IPS-20b (cell line): Measurements from ENCODE around the gene CCL19.
"Not testable (repeated sequence)": the region's sequence is repeated elsewhere in the genome, so short reads cannot be mapped to it uniquely, and the experiment has no call there.

Experiments used
- H3K27ac ChIP-seq: one replicate; pipeline ENCODE4 v1.5.1; 2013; ENCODE audit warnings: low read length
- H3K27me3 ChIP-seq: 2 replicates; pipeline ENCODE4 v1.6.1; 2013; ENCODE audit warnings: mild to moderate bottlenecking, low read length, inconsistent platforms; ENCODE audit not compliant: insufficient read depth
- H3K36me3 ChIP-seq: 2 replicates; pipeline ENCODE4 v1.6.1; 2013; ENCODE audit warnings: low read depth, mild to moderate bottlenecking, inconsistent platforms, low read length, moderate library complexity; ENCODE audit not compliant: insufficient read depth
- H3K4me1 ChIP-seq: 2 replicates; pipeline ENCODE4 v1.6.1; 2013; ENCODE audit warnings: mild to moderate bottlenecking, control low read depth, inconsistent platforms, low read length, moderate library complexity; ENCODE audit not compliant: insufficient read depth
- H3K4me3 ChIP-seq: 2 replicates; pipeline ENCODE4 v1.5.1; 2013; ENCODE audit warnings: mild to moderate bottlenecking, low read length, inconsistent platforms
- H3K9ac ChIP-seq: 2 replicates; pipeline ENCODE4 v1.6.1; 2013; ENCODE audit warnings: low read depth, mild to moderate bottlenecking, inconsistent platforms, low read length, moderate library complexity
- H3K9me3 ChIP-seq: 2 replicates; pipeline ENCODE4 v1.6.1; 2013; ENCODE audit warnings: mild to moderate bottlenecking, low read depth, low read length, inconsistent platforms; ENCODE audit not compliant: insufficient read depth

Gene CCL19

GRCh38 chr9:34690983-34691935 is at the start of gene CCL19:
Gene CCL19, minus strand, starts transcription at chr9:34691276. Its CDS starts 137 bp downstream, at chr9:34691139.
- H3K27ac ChIP-seq: no peak within 1 kb of the TSS
- H3K4me3 ChIP-seq: no peak within 1 kb of the TSS
- H3K4me1 ChIP-seq: no peaks in the 10 kb centered on the region
- H3K36me3 ChIP-seq: no peaks in the 10 kb centered on the region
- H3K27me3 ChIP-seq: no peaks in the 10 kb centered on the region
- no peak within 1 kb of the TSS for H3K9ac ChIP-seq
- no peaks in the 10 kb centered on the region for H3K9me3 ChIP-seq

- H3K9ac ChIP-seq, H3K4me3 ChIP-seq, H3K4me1 ChIP-seq, H3K27ac ChIP-seq, H3K36me3 ChIP-seq, H3K27me3 ChIP-seq, H3K9me3 ChIP-seq: not testable (repeated sequence)
Measured at GRCh38 chr9:34740176-34740575, 49.1 kb upstream of the CCL19 start.

- H3K36me3 ChIP-seq: no peaks in the 10 kb centered on the region
Measured at GRCh38 chr9:34737677-34738260, 46.7 kb upstream of the CCL19 start.

GRCh38 chr9:34734720-34735119 is 43.6 kb upstream of the CCL19 start:
- no peak overlapping the region for H3K27ac ChIP-seq
- H3K27me3 ChIP-seq: no peaks in the 10 kb centered on the region
- no peak overlapping the region for H3K9ac ChIP-seq
- H3K4me1 ChIP-seq: no peaks in the 10 kb centered on the region
- H3K9me3 ChIP-seq: no peaks in the 10 kb centered on the region
- H3K36me3 ChIP-seq: no peaks in the 10 kb centered on the region
- H3K4me3 ChIP-seq: no peak overlapping the region

More at GRCh38 chr9:34737677-34738260, 46.7 kb upstream of the CCL19 start:
- H3K4me3 ChIP-seq: no peak overlapping the region
- no peaks in the 10 kb centered on the region for H3K4me1 ChIP-seq
- H3K9ac ChIP-seq: no peak overlapping the region
- H3K27ac ChIP-seq: no peak overlapping the region
- no peaks in the 10 kb centered on the region for H3K27me3 ChIP-seq
- H3K9me3 ChIP-seq: no peaks in the 10 kb centered on the region

- H3K27me3 ChIP-seq: no peaks in the 10 kb centered on the region
- no peaks in the 10 kb centered on the region for H3K4me1 ChIP-seq
- H3K27ac ChIP-seq: no peak overlapping the region
- no peaks in the 10 kb centered on the region for H3K36me3 ChIP-seq
- H3K9ac ChIP-seq: no peak overlapping the region
- no peak overlapping the region for H3K4me3 ChIP-seq
- no peaks in the 10 kb centered on the region for H3K9me3 ChIP-seq
Measured at GRCh38 chr9:34732886-34733285, 41.8 kb upstream of the CCL19 start.

- no peak overlapping the region for H3K27ac ChIP-seq
- H3K4me3 ChIP-seq: no peak overlapping the region
- no peaks in the 10 kb centered on the region for H3K9me3 ChIP-seq
- 0 out of 2 replicates have a peak, but pooled peaks cover 1% of the 10 kb centered on the region for H3K27me3 ChIP-seq
- no peak overlapping the region for H3K9ac ChIP-seq
- no peaks in the 10 kb centered on the region for H3K36me3 ChIP-seq
- H3K4me1 ChIP-seq: no peaks in the 10 kb centered on the region
Measured at GRCh38 chr9:34732478-34732877, 41.4 kb upstream of the CCL19 start.

- no peak overlapping the region for H3K9ac ChIP-seq
- H3K27me3 ChIP-seq: 0 out of 2 replicates have a peak, but pooled peaks cover 12% of the 10 kb centered on the region
- H3K27ac ChIP-seq: no peak overlapping the region
- H3K9me3 ChIP-seq: no peaks in the 10 kb centered on the region
- no peak overlapping the region for H3K4me3 ChIP-seq
- H3K36me3 ChIP-seq: no peaks in the 10 kb centered on the region
- no peaks in the 10 kb centered on the region for H3K4me1 ChIP-seq
Measured at GRCh38 chr9:34723141-34723540, 32.1 kb upstream of the CCL19 start.

GRCh38 chr9:34719769-34720025 is 28.6 kb upstream of the CCL19 start:
- H3K27me3 ChIP-seq, H3K36me3 ChIP-seq, H3K4me1 ChIP-seq, H3K9ac ChIP-seq, H3K27ac ChIP-seq, H3K9me3 ChIP-seq, H3K4me3 ChIP-seq: not testable (repeated sequence)

GRCh38 chr9:34719021-34719768 is 28.1 kb upstream of the CCL19 start:
- H3K9ac ChIP-seq: no peak overlapping the region
- H3K4me1 ChIP-seq: no peaks in the 10 kb centered on the region
- H3K9me3 ChIP-seq: no peaks in the 10 kb centered on the region
- H3K27ac ChIP-seq: no peak overlapping the region
- no peaks in the 10 kb centered on the region for H3K36me3 ChIP-seq
- H3K27me3 ChIP-seq: no peaks in the 10 kb centered on the region; the same call in 1 of the 2 replicates
- no peak overlapping the region for H3K4me3 ChIP-seq

- H3K27ac ChIP-seq: no peak overlapping the region
- no peaks in the 10 kb centered on the region for H3K9me3 ChIP-seq
- H3K4me1 ChIP-seq: no peaks in the 10 kb centered on the region
- H3K4me3 ChIP-seq: no peak overlapping the region
- H3K36me3 ChIP-seq: no peaks in the 10 kb centered on the region
- no peaks in the 10 kb centered on the region; the same call in 1 of the 2 replicates for H3K27me3 ChIP-seq
- no peak overlapping the region for H3K9ac ChIP-seq
Measured at GRCh38 chr9:34717996-34718614, 27.0 kb upstream of the CCL19 start.

- Histone ChIP-seq H3K27ac (no peak overlapping the region), H3K9me3 (no peaks in the 10 kb centered on the region), H3K36me3 (no peaks in the 10 kb centered on the region), H3K9ac (no peak overlapping the region), H3K4me1 (no peaks in the 10 kb centered on the region), H3K4me3 (no peak overlapping the region), H3K27me3 (no peaks in the 10 kb centered on the region; the same call in 1 of the 2 replicates)
Measured at GRCh38 chr9:34716711-34717110, 25.6 kb upstream of the CCL19 start.
